IMR-90 (cell line): ENCODE measurements around the gene NAE1. TPM values are rescaled to one million over a fixed set of nuclear protein-coding genes. Genes with fewer than 3 reads are reported as not detected.
A peak's percentile ranks its signal among the peaks of the same experiment; 100 is the strongest.

Experiments
- ATAC-seq: fragments of 200-7000 bp; cut with Tn5 transposase; 2 replicates; pipeline ENCODE4 v1.9.1; 2020; ENCODE audit warnings: low read depth, mild to moderate bottlenecking, moderate library complexity
- BruUV-seq: library from RNA; stranded (reverse); fragments of 400-500 nt; replicated peaks from 2 replicates; lab custom pipeline; 2021; lab: Mats Ljungman, UMichigan
- CTCF ChIA-PET: fragments of 300-600 bp; formaldehyde crosslinking; extraction: SDS; loops from one replicate; lab custom pipeline; 2021; ENCODE audit warnings: antibody characterized with exemption; lab: Yijun Ruan, JAX
- POLR2A ChIA-PET: fragments of 300-600 bp; sonication (Branson Sonifier 250); formaldehyde crosslinking; loops from one replicate; lab custom pipeline; 2022; ENCODE audit warnings: antibody characterized with exemption; ENCODE audit not compliant: unreplicated experiment; lab: Charles Lee
- DNase-seq: peaks from one replicate; pipeline ENCODE4 v3.0.0; 2013
- H2AFZ ChIP-seq: replicated peaks from 2 replicates; pipeline ENCODE3; 2013; ENCODE audit warnings: low read length, mild to moderate bottlenecking; ENCODE audit not compliant: poor library complexity
- H2AK5ac ChIP-seq: 2 replicates; pipeline ENCODE4 v1.6.1; 2013; ENCODE audit warnings: low read depth, low read length, inconsistent platforms
- H2AK9ac ChIP-seq: replicated peaks from 2 replicates; pipeline ENCODE3; 2013; ENCODE audit warnings: mild to moderate bottlenecking, low read depth, low read length, moderate library complexity; ENCODE audit not compliant: poor library complexity
- H2BK120ac ChIP-seq: 2 replicates; pipeline ENCODE4 v1.6.1; 2013; ENCODE audit warnings: low read depth, low read length, inconsistent platforms
- H2BK15ac ChIP-seq: 3 replicates; pipeline ENCODE4 v1.6.1; 2013; ENCODE audit warnings: low read depth, low read length, inconsistent platforms
- H2BK20ac ChIP-seq: 2 replicates; pipeline ENCODE4 v1.6.1; 2013; ENCODE audit warnings: low read depth, mild to moderate bottlenecking, inconsistent platforms, low read length, moderate library complexity
- H2BK5ac ChIP-seq: 2 replicates; pipeline ENCODE4 v1.6.1; 2013; ENCODE audit warnings: mild to moderate bottlenecking, low read depth, low read length, inconsistent platforms; ENCODE audit not compliant: poor library complexity, severe bottlenecking
- H3K14ac ChIP-seq: replicated peaks from 2 replicates; pipeline ENCODE4 v1.6.1; 2013; ENCODE audit warnings: low read depth, low read length, inconsistent platforms
- H3K18ac ChIP-seq: 2 replicates; pipeline ENCODE4 v1.6.1; 2013; ENCODE audit warnings: low read depth, low read length, control low read depth
- H3K23ac ChIP-seq: 2 replicates; pipeline ENCODE4 v1.6.1; 2013; ENCODE audit warnings: low read depth, low read length, inconsistent platforms
- H3K27ac ChIP-seq: 2 replicates; pipeline ENCODE4 v1.5.1; 2013; ENCODE audit warnings: mild to moderate bottlenecking, control low read depth, low read length; ENCODE audit not compliant: insufficient read depth
- H3K27me3 ChIP-seq: 2 replicates; pipeline ENCODE4 v1.6.1; 2013; ENCODE audit warnings: low read length; ENCODE audit not compliant: control insufficient read depth, insufficient read depth
- H3K36me3 ChIP-seq: 2 replicates; pipeline ENCODE4 v1.6.1; 2013; ENCODE audit warnings: low read length, mixed read lengths; ENCODE audit not compliant: control insufficient read depth, insufficient read depth
- H3K4ac ChIP-seq: 2 replicates; pipeline ENCODE4 v1.6.1; 2013; ENCODE audit warnings: low read depth, low read length, inconsistent platforms
- H3K4me1 ChIP-seq: 2 replicates; pipeline ENCODE4 v1.6.1; 2013; ENCODE audit warnings: low read length, mixed read lengths; ENCODE audit not compliant: control insufficient read depth, insufficient read depth
- H3K4me2 ChIP-seq: 2 replicates; pipeline ENCODE4 v1.6.1; 2013; ENCODE audit warnings: low read depth, mild to moderate bottlenecking, control low read depth, low read length, moderate library complexity
- H3K4me3 ChIP-seq: 2 replicates; pipeline ENCODE4 v1.5.1; 2013; ENCODE audit warnings: low read depth, mild to moderate bottlenecking, control low read depth, low read length, moderate library complexity; ENCODE audit not compliant: insufficient read depth
- H3K56ac ChIP-seq: 2 replicates; pipeline ENCODE4 v1.6.1; 2013; ENCODE audit warnings: low read length, inconsistent platforms; ENCODE audit not compliant: insufficient read depth; ENCODE audit errors: extremely low read depth
- H3K79me1 ChIP-seq, 2 experiments: 2 replicates each; pipeline ENCODE4 v1.6.1; 2013; ENCODE audit warnings: low read length in 2 of 2, inconsistent platforms in 1 of 2, low read depth in 1 of 2
- H3K9ac ChIP-seq: 2 replicates; pipeline ENCODE4 v1.6.1; 2013; ENCODE audit warnings: low read depth, low read length, control low read depth
- H3K9me1 ChIP-seq: 2 replicates; pipeline ENCODE4 v1.6.1; 2013; ENCODE audit warnings: low read length, inconsistent platforms; ENCODE audit not compliant: insufficient read depth
- H3K9me3 ChIP-seq: 2 replicates; pipeline ENCODE4 v1.6.1; 2013; ENCODE audit warnings: low read length; ENCODE audit not compliant: control insufficient read depth, insufficient read depth
- H4K20me1 ChIP-seq: 2 replicates; pipeline ENCODE4 v1.6.1; 2013; ENCODE audit warnings: low read length, inconsistent platforms; ENCODE audit not compliant: insufficient read depth
- H4K5ac ChIP-seq: 2 replicates; pipeline ENCODE4 v1.6.1; 2013; ENCODE audit warnings: mild to moderate bottlenecking, low read depth, low read length, control low read depth
- H4K8ac ChIP-seq, 2 experiments: 2 replicates each; pipeline ENCODE4 v1.6.1; 2013; ENCODE audit warnings: low read depth in 2 of 2, low read length in 2 of 2, control low read depth in 1 of 2, inconsistent platforms in 1 of 2
- H4K91ac ChIP-seq: 2 replicates; pipeline ENCODE4 v1.6.1; 2013; ENCODE audit warnings: low read depth, low read length, inconsistent platforms; ENCODE audit not compliant: insufficient read depth
- BHLHE40 ChIP-seq: fragments of 150-350 bp; IDR thresholded peaks from 2 replicates; pipeline ENCODE4 v1.6.1; 2016; ENCODE audit warnings: mild to moderate bottlenecking, low read depth, low read length
- CEBPB ChIP-seq: IDR thresholded peaks from 2 replicates; pipeline ENCODE4 v1.6.1; 2012; ENCODE audit warnings: low read depth, low read length, improper control_type of control experiment
- CHD1 ChIP-seq: IDR thresholded peaks from 2 replicates; pipeline ENCODE4 v1.6.1; 2012; ENCODE audit warnings: low read depth, low read length, improper control_type of control experiment
- CTCF ChIP-seq: conservative IDR thresholded peaks from 2 replicates; pipeline ENCODE4 v1.5.1; 2012; ENCODE audit warnings: mild to moderate bottlenecking, low read depth, low read length, improper control_type of control experiment
- ELK1 ChIP-seq: fragments of 150-350 bp; IDR thresholded peaks from 2 replicates; pipeline ENCODE4 v1.6.1; 2016; ENCODE audit warnings: low read depth, mild to moderate bottlenecking, low read length, moderate library complexity, borderline replicate concordance
- MAFK ChIP-seq: IDR thresholded peaks from 2 replicates; pipeline ENCODE4 v1.6.1; 2012; ENCODE audit warnings: low read depth, low read length, improper control_type of control experiment
- MAZ ChIP-seq: IDR thresholded peaks from 2 replicates; pipeline ENCODE4 v1.6.1; 2012; ENCODE audit warnings: low read depth, mild to moderate bottlenecking, low read length, improper control_type of control experiment, moderate library complexity, borderline replicate concordance
- MXI1 ChIP-seq: IDR thresholded peaks from 2 replicates; pipeline ENCODE4 v1.6.1; 2012; ENCODE audit warnings: low read depth, mild to moderate bottlenecking, low read length, moderate library complexity, borderline replicate concordance
- NFE2L2 ChIP-seq: fragments of 150-350 bp; IDR thresholded peaks from 2 replicates; pipeline ENCODE4 v1.6.1; 2016; ENCODE audit warnings: low read depth, mild to moderate bottlenecking, low read length
- POLR2A ChIP-seq: IDR thresholded peaks from 2 replicates; pipeline ENCODE4 v1.6.1; 2012; ENCODE audit warnings: mild to moderate bottlenecking, low read depth, low read length
- RAD21 ChIP-seq: IDR thresholded peaks from 2 replicates; pipeline ENCODE4 v1.6.1; 2012; ENCODE audit warnings: low read length, improper control_type of control experiment
- RCOR1 ChIP-seq: IDR thresholded peaks from 2 replicates; pipeline ENCODE4 v1.6.1; 2012; ENCODE audit warnings: mild to moderate bottlenecking, low read length, improper control_type of control experiment; ENCODE audit not compliant: insufficient replicate concordance
- RFX5 ChIP-seq: IDR thresholded peaks from 2 replicates; pipeline ENCODE4 v1.8.0; 2012; ENCODE audit warnings: low read depth, mild to moderate bottlenecking, low read length, moderate library complexity
- SMC3 ChIP-seq: fragments of 150-350 bp; IDR thresholded peaks from 2 replicates; pipeline ENCODE4 v1.6.1; 2016; ENCODE audit warnings: low read depth, mild to moderate bottlenecking, antibody characterized with exemption, low read length, moderate library complexity
- WGBS, 2 experiments: methylation state at CpG; one replicate each; pipeline versions ENCODE4 v1.1.5 to v1.1.7; 2013; ENCODE audit warnings: missing lambda C conversion rate in 2 of 2; ENCODE audit not compliant: insufficient read length in 1 of 2; ENCODE audit errors: extremely low coverage in 2 of 2; 5-methylcytosine and 5-hydroxymethylcytosine counted together
- dilution Hi-C: fragments of 300-500 bp; cut with HindIII; formaldehyde crosslinking; loops from one replicate; pipeline ENCODE4 v1.14.3; 2018; ENCODE audit warnings: low sequenced_read_pairs; ENCODE audit not compliant: unreplicated experiment
- in situ Hi-C: fragments of 300-500 bp; cut with MboI; formaldehyde crosslinking; loops from 3 replicates; pipeline ENCODE4 v1.14.3; 2019; ENCODE audit warnings: low sequenced_read_pairs, inconsistent platforms, mixed read lengths
- intact Hi-C: fragments of 100-400 bp; cut with micrococcal nuclease; formaldehyde crosslinking; loops from 2 replicates; pipeline ENCODE4 v1.10.0; 2022
- polyA plus RNA-seq, 3 experiments: library from polyadenylated mRNA; depleted of rRNA; stranded (reverse); fragments of >200 nt; gene quantifications; 2 replicates each; pipeline ENCODE4 v1.2.3, GENCODE V29; 2012; ENCODE audit warnings: low replicate concordance in 1 of 3
- total RNA-seq: library from RNA; depleted of rRNA; stranded (reverse); fragments of >200 nt; gene quantifications from 2 replicates; pipeline ENCODE4 v1.2.3, GENCODE V29; 2012
- TF ChIP-seq, protein P1 (sequence below): fragments of 150-350 bp; IDR thresholded peaks from 2 replicates; pipeline ENCODE4 v1.6.1; 2017; ENCODE audit warnings: mild to moderate bottlenecking, antibody characterized with exemption, low read length, low read depth

The NAE1 gene
- total and polyA plus RNA-seq, 2 of the 4 experiments (the other 2 are of a cell fraction): 33.0 to 36.7 TPM

GRCh38 chr16:66874079-66874775 lies 43.5 kb upstream of the NAE1 start:
- intact Hi-C loops: loop anchor here (5.0 kb wide), 1 partner anchor 212 kb away; no protein-coding TSS in a partner anchor
- no peaks in the 10 kb centered on the region for H3K9me3 ChIP-seq
- POLR2A ChIA-PET: no interaction called here
- no TSS peak for BruUV-seq
- H3K79me1 ChIP-seq: no peaks in the 10 kb centered on the region
- H3K36me3 ChIP-seq: no peaks in the 10 kb centered on the region
- H3K9me1 ChIP-seq: peaks cover 10% of the 10 kb centered on the region
- H3K27me3 ChIP-seq: no peaks in the 10 kb centered on the region
- peak overlapping the region; percentile 94 for H2BK5ac ChIP-seq
- peak overlapping the region; percentile 98 for H3K14ac ChIP-seq
- H2BK120ac ChIP-seq: peak overlapping the region; percentile 98
- peak overlapping the region; percentile 76 for H3K27ac ChIP-seq
- peak overlapping the region; percentile 89 for H2AK9ac ChIP-seq
- ATAC-seq (peak; percentile 8), DNase-seq (peak; percentile 49)
- peak overlapping the region; percentile 99 for H3K4ac ChIP-seq
- dilution Hi-C loops: no loop called here
- no CpG with 5 or more reads among the region's 1 CpG for WGBS, 2 experiments
- peak overlapping the region; percentile 58 for H4K5ac ChIP-seq
- no peak overlapping the region for H3K4me2 ChIP-seq
- H2BK15ac ChIP-seq: peak overlapping the region; percentile 98; the same call in 2 of the 3 replicates
- peak overlapping the region; percentile 98 for H3K23ac ChIP-seq
- H2BK20ac ChIP-seq: peak overlapping the region; percentile 100
- H3K18ac ChIP-seq: peak overlapping the region; percentile 67
- peak overlapping the region; percentile 97 for H4K91ac ChIP-seq
- no peak overlapping the region for H3K4me3 ChIP-seq
- peak overlapping the region; percentile 71 to 83 for H4K8ac ChIP-seq
- peak overlapping the region; percentile 99 for H2AK5ac ChIP-seq
- peaks cover 3% of the 10 kb centered on the region; the same call in 1 of the 2 replicates for H4K20me1 ChIP-seq
- in situ Hi-C loops: no loop called here
- peak overlapping the region; percentile 68 for H3K56ac ChIP-seq
- H3K9ac ChIP-seq: no peak overlapping the region; the same call in 1 of the 2 replicates
- H2AFZ ChIP-seq: peak overlapping the region; percentile 84
- H3K4me1 ChIP-seq: peaks cover 12% of the 10 kb centered on the region
- CTCF ChIA-PET: interaction anchor here (1.1 to 1.3 kb wide), 2 partner anchors 44 to 134 kb away, joined by 4 to 8 read pairs; partner anchors contain the start of gene NAE1
- TF ChIP-seq MXI1: no peak
- TF ChIP-seq CHD1: no peak
- TF ChIP-seq MAFK: no peak
- no peak for TF ChIP-seq NFE2L2
- no peak for TF ChIP-seq POLR2A
- TF ChIP-seq BHLHE40: no peak
- TF ChIP-seq MAZ: no peak
- TF ChIP-seq ELK1: no peak
- no peak for TF ChIP-seq RCOR1
- no peak for TF ChIP-seq SMC3
- no peak for TF ChIP-seq RAD21
- TF ChIP-seq, protein P1, sequence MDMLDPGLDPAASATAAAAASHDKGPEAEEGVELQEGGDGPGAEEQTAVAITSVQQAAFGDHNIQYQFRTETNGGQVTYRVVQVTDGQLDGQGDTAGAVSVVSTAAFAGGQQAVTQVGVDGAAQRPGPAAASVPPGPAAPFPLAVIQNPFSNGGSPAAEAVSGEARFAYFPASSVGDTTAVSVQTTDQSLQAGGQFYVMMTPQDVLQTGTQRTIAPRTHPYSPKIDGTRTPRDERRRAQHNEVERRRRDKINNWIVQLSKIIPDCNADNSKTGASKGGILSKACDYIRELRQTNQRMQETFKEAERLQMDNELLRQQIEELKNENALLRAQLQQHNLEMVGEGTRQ: no peak
- no peak for TF ChIP-seq RFX5
- no peak for TF ChIP-seq CEBPB
- TF ChIP-seq CTCF: no peak
